ENCODE results near the gene ZPBP2.
"Not testable (repeated sequence)": the region's sequence is repeated elsewhere in the genome, so short reads cannot be mapped to it uniquely, and the experiment has no call there.

The ZPBP2 gene

DNA sequence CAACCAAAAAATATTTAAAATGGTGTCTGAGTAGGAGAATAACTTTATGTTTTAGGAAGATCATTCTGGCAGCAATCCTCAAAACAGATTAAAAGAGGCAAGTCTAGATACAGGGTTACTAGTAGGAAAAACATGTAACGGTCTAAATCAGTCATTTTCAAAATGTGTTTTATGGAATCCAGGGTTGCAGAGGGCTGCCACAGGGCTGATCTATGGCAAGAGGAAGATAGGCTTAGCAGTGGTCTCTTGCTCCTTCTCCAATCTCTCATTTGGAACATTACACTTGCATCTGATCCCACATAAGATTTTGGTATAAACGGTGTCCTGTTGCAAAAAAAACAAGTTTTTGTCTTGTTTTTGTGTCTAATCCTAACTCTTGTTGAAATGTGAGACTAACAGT, 13.1 kb upstream of the ZPBP2 start:
- in situ Hi-C loops (cut with MboI; ENCODE audit: low sequenced_read_pairs) = no loop called here

DNA sequence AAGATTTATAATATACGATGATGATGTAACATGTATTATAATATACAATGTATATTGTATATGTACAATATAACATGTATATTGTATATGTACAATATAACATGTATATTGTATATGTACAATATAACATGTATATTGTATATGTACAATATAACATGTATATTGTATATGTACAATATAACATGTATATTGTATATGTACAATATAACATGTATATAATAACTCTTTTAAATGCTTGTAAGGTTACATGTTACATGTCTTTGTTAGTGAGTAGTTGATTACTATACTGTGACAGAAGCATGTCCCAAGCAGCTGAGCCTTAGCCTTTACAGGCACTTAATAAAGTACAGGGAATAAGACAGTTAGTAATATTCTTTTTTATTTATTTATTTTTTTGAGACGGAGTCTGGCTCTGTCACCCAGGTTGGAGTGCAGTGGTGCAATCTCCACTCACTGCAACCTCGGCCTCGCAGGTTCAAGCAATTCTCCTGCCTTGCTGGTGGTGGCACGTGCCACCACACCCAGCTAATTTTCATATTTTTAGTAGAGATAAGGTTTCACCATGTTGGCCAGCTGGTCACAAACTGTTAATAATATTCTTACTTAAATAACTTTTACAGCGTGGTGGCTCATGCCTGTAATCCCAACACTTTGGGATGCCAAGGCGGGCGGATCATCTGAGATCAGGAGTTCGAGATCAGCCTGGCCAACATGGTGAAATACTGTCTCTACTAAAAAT, 11.9 kb upstream of the ZPBP2 start:
- in situ Hi-C loops (cut with MboI; ENCODE audit: low sequenced_read_pairs) = not testable (repeated sequence)

DNA sequence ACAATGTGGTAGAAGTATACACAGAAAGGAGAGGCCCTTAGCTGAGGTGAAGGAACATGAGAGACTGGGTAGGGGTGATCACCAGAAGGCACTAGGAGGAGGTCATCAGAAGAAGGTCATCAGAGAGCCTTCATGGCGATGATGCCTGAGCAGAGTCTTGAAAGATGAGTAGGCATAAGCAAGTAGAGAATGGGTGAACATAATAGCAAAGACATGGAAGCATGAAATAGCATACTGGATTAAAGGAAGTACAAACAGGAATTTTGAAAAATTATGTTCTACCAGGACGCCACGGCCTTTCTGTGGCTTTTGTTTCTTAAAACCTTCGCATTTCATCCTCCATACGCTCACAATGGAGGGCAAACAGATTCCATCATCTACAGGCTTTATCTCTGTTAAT, 6.8 kb upstream of the ZPBP2 start:
- in situ Hi-C loops (cut with MboI; ENCODE audit: low sequenced_read_pairs) = no loop called here

DNA sequence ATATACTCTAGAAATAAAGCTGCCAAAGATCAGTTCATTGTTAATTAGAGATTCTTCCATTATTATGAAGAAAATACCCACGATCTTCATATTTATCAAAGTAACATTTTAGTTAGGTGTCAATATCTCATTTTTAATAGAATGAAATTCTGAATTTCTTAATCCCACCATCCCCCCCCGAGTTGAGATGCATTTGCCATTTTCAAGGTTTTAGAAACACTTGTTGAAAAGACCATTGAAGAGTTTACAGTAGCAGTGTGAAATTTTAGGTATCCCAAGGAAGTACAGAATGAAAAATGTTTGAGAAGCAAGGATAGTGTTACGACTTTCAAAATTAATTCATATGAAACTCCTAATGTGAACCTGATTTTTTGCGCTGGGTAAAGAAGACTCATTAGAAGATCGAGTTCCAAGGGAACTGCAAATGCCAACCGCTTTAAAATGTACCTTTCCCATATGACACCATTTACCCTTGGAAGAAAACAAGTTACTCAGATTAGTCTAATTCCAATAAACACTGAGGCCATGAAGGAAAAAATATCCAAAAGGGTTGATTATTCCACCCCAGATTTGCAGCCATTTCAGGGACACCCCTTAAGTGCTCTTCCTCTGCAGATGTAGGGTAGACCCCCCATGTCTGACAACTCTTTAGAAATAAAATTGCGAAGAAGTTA, 4.6 kb upstream of the ZPBP2 start:
- in situ Hi-C loops (cut with MboI; ENCODE audit: low sequenced_read_pairs) = no loop called here

DNA sequence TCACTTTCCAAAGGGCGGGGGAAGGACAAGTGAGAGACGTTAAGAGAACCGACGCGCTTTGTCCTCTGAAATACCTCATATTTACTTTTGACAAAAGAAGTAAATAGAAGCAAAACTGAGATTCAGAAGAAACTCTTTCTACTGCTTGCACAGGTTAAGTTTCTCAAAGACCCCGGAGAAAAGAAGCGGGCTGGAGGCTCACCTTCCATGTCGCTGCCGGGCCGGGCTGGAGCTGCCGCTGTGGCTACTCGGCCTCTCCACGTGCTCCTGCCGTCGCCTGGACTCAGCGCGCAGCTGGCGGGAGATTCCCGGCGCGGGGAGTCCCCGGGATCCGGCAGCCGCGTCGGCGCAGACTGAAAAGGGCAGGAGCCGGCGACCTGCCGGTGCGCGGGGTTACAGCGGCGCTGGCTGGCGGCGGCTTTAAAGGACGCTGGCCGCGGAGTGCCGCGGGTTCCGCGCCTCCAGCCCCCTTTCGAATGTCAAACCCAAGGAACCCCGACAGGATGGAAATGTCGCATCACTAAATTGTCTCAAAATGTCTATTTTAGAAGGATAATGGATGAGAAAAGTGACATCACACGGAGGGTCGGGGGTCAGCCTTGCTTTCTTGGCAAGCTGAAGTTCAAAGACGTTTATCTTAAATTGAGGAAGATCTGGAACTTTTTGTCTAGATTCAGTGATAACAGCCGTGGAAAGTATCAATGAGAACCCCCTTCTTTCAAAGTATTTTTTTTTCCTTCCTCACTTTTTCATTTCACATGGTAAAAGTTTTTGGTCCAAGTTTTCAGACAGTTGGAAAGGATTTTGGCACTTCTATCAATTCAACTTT, 3.9 kb upstream of the ZPBP2 start, which contains the start of gene IKZF3:
TSS of gene IKZF3 (minus strand) at position 395 of the 829 bp plus-strand sequence. CDS start at position 209, 186 bp downstream.
- in situ Hi-C loops (cut with MboI; ENCODE audit: low sequenced_read_pairs) = no loop called here

DNA sequence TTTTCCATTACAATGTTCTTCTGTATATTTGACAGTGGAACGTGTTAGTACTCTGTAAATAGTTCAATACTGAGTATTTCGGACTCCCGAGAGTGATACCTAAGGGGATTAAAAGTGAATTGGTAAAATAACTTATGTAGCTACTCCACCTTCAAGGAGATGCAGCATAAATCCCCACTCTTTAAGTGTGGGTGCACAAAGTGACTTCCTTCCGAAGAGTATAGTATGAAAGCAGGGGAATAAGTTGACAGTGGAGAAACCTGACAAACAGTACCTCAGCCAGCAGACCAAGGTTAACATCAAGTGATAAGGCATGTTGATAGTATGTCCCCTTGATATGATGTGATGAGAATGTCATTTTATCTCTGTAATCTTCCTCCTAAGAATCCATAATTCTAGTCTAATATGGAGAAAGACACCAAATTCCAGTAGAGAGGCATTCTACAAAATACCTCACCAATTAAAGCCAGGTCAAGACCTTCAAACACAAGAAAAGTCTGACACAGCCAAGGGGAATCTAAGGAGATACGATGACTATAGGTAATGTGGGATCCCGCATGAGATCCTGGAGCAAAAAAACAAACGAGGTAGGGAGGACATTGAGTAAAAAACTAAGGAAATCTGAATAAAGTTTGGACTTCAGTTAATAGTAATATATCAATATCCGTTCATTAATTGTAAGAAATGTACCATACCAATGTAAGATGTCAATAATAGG, 1.8 kb upstream of the ZPBP2 start:
- in situ Hi-C loops (cut with MboI; ENCODE audit: low sequenced_read_pairs) = no loop called here

DNA sequence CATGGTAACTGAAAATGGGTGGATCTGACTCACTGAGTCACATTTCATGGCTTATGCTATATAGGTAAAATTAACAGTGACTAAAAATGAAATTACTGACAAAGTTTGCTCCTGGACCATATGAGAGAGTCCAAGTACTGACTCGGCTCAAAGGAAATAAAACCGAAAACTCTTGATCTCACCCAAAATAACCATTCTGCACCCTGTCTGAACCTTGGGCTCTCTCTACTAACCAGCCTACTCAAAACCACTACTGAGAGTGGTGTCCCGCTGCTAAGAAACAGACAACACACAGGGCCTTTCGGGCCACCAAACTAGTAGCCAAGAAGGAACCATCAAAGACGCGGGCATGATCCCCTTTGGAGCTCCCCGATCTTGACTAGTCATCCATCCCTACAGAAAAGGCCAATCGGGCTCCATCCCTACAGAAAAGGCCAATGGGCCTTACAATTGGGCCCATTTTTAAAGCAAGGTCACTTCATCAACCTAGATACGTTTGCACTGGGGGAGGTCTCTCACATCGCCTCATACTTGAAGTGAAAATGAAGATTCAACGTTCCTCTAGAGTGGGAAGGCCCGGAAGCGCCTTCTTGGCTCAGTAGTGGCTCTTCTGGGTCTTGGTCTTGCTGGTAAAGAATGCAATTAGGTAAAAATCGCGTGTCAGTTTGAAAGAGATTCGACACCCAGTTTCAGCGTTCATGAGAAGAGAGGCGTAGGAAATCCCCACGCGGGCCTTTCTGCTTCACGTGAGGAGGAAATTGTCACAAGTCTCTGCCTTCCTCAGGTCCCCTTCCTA, 720 bp upstream of the ZPBP2 start:
- in situ Hi-C loops (cut with MboI; ENCODE audit: low sequenced_read_pairs) = no loop called here

DNA sequence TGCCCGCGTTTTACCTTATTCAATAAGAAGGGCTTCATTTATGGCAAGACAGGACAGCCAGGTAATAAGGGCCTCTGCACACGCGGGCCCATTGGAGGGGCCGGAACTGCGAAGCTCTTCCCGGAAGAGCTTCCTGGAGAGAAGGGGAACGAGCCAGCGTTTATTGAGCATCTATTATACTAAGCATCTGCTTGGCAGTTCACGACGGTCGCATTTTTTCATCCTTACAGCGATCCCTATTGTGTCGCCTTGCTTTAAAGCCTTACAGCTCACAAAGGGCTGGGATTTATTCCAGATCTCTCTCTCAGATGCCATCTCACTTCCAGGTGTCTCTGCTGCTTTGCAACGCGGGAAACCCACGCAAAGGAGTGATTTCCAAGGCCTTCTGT, 546 bp downstream of the ZPBP2 start:
- in situ Hi-C loops (cut with MboI; ENCODE audit: low sequenced_read_pairs) = no loop called here

DNA sequence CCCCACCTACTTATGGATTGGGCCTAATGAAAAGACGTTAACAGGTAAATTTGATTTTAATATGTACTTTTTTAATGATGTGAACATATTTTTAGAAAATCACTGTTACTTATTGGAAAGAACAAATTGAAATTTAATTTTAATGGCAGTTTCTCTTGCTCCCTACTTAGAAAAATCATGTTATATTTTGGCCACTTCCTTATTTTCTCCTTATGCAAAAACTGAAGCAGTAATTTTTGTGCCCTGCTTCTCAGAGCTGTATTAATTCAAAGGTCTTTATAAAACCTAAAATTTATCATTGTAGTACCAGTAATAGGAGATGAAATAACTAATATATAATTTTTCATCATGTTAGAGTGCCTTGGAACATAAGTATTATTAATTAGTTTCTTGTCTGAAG, 2.8 kb downstream of the ZPBP2 start:
- in situ Hi-C loops (cut with MboI; ENCODE audit: low sequenced_read_pairs) = no loop called here

DNA sequence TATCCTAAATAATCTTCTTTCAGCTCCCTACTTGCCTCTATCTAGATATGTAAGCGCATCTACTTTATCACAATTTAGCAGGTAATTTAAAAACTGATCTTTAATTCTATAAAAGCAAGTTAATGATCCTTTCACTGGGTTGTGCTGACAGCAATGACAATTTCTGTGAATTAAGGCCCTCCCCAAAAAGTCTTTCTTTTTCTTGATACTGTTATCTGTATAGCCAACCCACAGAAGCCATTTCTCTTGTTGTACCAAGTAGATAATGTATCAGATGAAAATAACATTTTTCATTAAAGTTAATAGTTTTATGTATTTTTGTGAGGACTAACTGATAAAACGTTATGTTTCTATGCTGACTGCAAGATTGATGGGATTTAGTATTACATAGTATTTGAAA, 3.8 kb downstream of the ZPBP2 start:
- in situ Hi-C loops (cut with MboI; ENCODE audit: low sequenced_read_pairs) = no loop called here

DNA sequence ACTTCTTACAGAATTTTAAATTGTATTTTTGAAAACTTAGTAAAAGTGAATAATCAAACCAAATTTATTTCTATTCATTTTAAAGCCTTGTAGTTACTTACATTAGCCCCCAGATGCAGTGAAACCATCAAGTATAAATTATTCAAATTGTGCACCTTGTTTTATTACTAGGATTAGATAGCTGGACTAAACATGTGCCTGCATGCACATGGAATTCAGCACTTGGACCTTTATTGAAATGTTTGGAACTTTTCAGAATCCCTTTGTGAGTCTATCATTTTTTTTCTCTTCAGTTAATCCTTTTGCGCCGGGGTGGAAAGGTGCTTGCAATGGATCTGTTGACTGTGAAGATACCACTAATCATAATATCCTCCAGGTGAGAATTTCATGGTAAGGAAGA, 4.7 kb downstream of the ZPBP2 start:
- in situ Hi-C loops (cut with MboI; ENCODE audit: low sequenced_read_pairs) = no loop called here

DNA sequence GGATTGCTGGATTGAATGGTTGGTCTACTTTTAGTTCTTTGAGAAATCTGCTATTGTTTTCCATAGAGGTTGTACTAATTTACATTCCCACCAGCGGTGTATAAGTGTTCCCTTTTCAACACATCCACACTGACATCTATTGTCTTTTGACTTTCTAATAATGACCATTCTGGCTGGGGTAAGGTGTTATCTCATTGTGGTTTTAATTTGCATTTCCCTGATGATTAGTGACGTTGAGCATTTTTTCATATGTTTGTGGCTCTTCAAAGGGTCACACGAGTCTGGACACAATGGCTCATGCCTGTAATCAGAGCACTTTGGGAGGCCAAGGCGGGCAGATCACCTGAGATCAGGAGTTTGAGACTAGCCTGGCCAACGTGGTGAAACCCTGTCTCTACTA, 18.1 kb downstream of the ZPBP2 start:
- in situ Hi-C loops (cut with MboI; ENCODE audit: low sequenced_read_pairs) = not testable (repeated sequence)

DNA sequence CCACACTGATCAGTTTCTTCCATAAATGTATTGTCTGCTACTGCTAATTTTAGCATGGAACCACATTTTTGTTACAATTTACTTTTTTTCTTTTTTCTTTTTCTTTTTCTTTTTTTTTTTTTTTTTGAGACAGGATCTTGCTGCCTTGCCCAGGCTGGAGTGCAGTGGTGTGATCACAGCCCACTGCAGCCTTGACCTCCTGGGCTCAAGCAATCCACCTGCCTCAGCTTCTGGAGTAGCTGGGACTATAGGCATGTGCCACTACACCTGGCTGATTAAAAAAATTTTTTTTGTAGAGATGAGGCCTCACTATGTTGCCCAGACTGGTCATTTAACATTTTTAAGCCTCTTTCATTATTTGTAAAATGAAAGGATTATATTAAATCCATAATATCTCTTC, 19.1 kb downstream of the ZPBP2 start:
- in situ Hi-C loops (cut with MboI; ENCODE audit: low sequenced_read_pairs) = no loop called here

DNA sequence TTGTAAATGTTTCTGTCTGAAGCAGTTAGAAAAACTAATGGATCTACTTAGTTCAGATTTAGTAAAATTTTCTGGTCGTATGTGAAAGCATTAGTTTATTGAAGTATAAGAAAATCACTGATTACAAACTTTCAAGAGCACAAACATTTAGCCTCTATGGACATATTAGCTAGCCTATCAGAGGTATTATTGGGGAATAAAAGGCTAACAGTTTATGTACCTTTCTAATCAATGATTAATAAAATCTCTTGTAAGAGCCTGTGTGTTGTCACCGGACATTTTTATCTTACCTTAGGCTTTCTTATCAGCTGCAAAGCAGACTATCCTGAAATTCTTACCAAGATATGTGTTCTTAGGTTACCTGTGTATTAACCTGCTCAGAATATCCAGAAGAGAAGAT, 21.2 kb downstream of the ZPBP2 start:
- in situ Hi-C loops (cut with MboI; ENCODE audit: low sequenced_read_pairs) = no loop called here

DNA sequence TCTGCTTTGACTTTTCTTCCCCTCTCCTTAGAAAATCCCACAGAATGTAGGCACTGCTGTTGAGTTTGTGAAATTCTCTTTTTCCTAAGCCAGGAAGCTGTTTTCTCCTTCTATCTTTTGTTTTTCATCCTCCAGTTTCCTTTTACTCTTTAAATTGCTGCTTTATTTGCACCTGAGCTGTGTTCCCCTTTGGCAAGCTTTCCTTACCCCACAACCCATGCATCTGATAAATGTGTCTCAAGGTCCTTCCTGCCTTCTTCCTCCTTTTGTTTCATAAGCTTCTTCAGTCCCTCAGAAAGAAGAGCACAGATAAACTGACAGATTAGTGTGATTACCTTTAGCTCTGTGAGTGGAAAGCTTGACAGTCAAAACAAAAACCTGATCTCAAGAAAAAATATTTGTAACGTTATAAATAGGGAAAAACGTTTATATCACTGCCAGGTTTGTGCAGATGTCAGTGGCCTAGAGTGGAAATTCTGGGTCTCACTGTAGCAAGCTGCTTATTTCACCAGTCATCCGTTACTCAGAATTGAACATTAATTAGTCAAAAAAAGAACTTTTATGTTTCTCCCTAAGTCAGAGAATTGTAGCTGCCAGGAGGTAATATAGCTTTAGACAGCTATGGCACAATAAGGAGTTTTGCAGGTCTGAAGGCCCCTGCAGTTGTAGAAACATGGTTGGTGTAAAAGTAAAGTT, 26.8 kb downstream of the ZPBP2 start:
- in situ Hi-C loops (cut with MboI; ENCODE audit: low sequenced_read_pairs) = no loop called here

DNA sequence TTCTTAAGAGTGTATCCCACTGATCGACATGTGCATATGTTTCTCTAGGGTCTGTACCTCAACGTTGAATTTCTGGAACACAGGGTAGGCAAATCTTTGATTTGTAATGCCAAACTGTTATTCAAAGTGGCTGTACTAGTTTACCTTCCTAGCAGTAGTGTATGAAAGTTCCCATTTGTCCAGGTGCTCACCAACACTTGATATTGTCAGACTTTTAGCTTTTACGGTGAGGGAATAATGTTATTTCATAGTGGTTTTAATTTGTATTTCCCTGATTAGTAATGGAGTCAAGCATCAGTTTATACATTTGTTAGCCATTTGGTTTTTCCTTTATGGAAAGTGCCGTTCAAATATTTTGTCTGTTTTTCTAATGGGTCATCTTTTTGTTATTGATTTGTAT, 30.1 kb downstream of the ZPBP2 start:
- in situ Hi-C loops (cut with MboI; ENCODE audit: low sequenced_read_pairs) = no loop called here

DNA sequence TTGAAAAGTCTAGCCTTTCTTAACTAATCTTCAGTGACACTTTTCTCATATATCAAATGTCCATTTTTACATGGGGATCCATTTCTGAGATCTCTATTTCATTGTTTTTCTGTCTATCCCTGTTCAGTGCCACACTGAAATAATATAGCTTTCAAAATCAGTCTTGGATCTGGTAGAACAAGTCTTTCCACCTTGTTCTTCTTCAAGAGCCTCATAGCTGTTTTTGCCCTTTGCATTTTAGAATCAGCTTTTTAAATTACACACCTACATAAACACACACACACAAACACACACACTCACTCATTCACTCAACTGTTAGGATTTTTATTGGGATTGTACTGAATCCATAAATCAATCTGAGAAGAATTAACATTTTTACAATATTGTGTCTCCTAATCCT, 31.2 kb downstream of the ZPBP2 start:
- in situ Hi-C loops (cut with MboI; ENCODE audit: low sequenced_read_pairs) = no loop called here

DNA sequence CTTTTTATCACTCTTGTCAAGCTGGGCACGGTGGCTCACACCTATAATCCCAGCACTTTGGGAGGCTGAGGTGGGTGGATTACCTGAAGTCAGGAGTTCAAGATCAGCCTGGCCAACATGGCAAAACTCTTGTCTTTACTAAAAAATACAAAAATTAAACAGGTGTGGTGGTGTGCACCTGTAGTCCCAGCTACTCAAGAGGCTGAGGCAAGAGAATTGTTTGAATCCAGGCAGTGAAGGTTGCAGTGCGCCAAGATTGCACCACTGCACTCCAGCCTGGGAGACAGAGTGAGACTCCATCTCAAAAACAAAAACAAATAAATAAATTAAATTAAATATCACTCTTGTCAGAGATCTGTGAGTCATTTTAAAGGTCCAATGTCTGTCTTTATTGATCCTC, 34.0 kb downstream of the ZPBP2 start:
- in situ Hi-C loops (cut with MboI; ENCODE audit: low sequenced_read_pairs) = not testable (repeated sequence)

DNA sequence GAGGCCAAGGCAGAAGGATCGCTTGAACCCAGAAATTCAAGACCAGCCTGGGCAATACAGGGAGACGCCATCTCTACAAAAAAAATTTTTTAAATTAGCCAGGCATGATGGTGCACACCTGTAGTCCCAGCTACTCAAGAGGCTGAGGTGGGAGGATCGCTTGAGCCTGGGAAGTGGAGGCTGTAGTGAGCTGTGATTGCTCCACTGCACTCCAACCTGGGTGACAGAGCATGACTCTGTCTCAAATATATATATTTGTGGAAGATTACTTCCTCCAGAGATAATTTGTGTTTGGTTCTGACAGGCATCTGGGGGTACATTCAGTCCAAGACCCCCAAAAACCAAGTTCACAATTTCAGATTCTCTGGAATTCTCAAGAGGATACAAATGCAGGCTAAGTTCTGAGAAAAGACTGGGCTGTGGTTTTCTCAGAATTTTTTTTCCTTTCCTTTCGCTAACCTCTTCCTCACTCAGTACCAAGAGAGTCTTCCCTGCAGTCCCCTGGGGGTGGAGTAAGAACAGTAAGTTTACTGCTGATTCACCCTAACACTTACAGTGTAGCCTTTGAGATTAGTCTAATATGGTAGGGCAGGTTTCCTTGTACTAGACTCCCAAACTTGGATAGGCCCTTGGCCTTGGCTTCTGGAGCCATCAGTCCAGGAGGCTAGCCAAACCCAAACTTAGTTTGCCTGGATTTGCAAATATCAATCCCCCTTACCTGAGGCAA, 35.3 kb downstream of the ZPBP2 start:
- in situ Hi-C loops (cut with MboI; ENCODE audit: low sequenced_read_pairs) = no loop called here

Measured in HL-60/S4 treated with retinoic acid at 250 ng/mL for 4 days and 3 days (cell line).